ENCODE data around the gene TRIM15.

The TRIM15 gene

GRCh38 chr6:30144811-30145210 lies 18.5 kb upstream of the TRIM15 start:
- DNase-seq (ENCODE audit: low read depth in 2 of 2, low spot score in 1 of 2) = no peak

GRCh38 chr6:30145818-30146217 lies 17.5 kb upstream of the TRIM15 start:
- DNase-seq (ENCODE audit: low read depth in 2 of 2, low spot score in 1 of 2) = no peak

- no peak for DNase-seq (ENCODE audit: low read depth in 2 of 2, low spot score in 1 of 2)
These were observed 16.2 kb upstream of the TRIM15 start for GRCh38 chr6:30147096-30147495.

- no peak for DNase-seq (ENCODE audit: low read depth in 2 of 2, low spot score in 1 of 2)
These were observed 14.1 kb upstream of the TRIM15 start for GRCh38 chr6:30149234-30149633.

GRCh38 chr6:30149858-30150550 lies 13.3 kb upstream of the TRIM15 start:
- DNase-seq (ENCODE audit: low read depth in 2 of 2, low spot score in 1 of 2) = no peak

GRCh38 chr6:30150671-30151395 lies 12.5 kb upstream of the TRIM15 start:
- no peak for DNase-seq (ENCODE audit: low read depth in 2 of 2, low spot score in 1 of 2)

- no peak for DNase-seq (ENCODE audit: low read depth in 2 of 2, low spot score in 1 of 2)
These were observed 11.8 kb upstream of the TRIM15 start for GRCh38 chr6:30151580-30151979.

- no peak for DNase-seq (ENCODE audit: low read depth in 2 of 2, low spot score in 1 of 2)
These were observed 11.2 kb upstream of the TRIM15 start for GRCh38 chr6:30152016-30152673.

GRCh38 chr6:30152910-30153610 lies 10.3 kb upstream of the TRIM15 start:
- no peak for DNase-seq (ENCODE audit: low read depth in 2 of 2, low spot score in 1 of 2)

GRCh38 chr6:30154061-30154460 lies 9.3 kb upstream of the TRIM15 start:
- DNase-seq (ENCODE audit: low read depth in 2 of 2, low spot score in 1 of 2) = no peak

- no peak for DNase-seq (ENCODE audit: low read depth in 2 of 2, low spot score in 1 of 2)
These were observed 8.4 kb upstream of the TRIM15 start for GRCh38 chr6:30154709-30155519.

- no peak for DNase-seq (ENCODE audit: low read depth in 2 of 2, low spot score in 1 of 2)
These were observed 7.7 kb upstream of the TRIM15 start for GRCh38 chr6:30155520-30156261.

GRCh38 chr6:30156262-30156599 lies 7.1 kb upstream of the TRIM15 start:
- no peak for DNase-seq (ENCODE audit: low read depth in 2 of 2, low spot score in 1 of 2)

GRCh38 chr6:30156774-30157173 lies 6.6 kb upstream of the TRIM15 start:
- no peak for DNase-seq (ENCODE audit: low read depth in 2 of 2, low spot score in 1 of 2)

GRCh38 chr6:30157581-30157980 lies 5.8 kb upstream of the TRIM15 start:
- no peak for DNase-seq (ENCODE audit: low read depth in 2 of 2, low spot score in 1 of 2)

GRCh38 chr6:30157999-30158398 lies 5.3 kb upstream of the TRIM15 start:
- no peak for DNase-seq (ENCODE audit: low read depth in 2 of 2, low spot score in 1 of 2)

GRCh38 chr6:30158475-30159040 lies 4.8 kb upstream of the TRIM15 start:
- DNase-seq (ENCODE audit: low read depth in 2 of 2, low spot score in 1 of 2) = no peak

- no peak for DNase-seq (ENCODE audit: low read depth in 2 of 2, low spot score in 1 of 2)
These were observed 3.1 kb upstream of the TRIM15 start for GRCh38 chr6:30160008-30160784.
